H1 (cell line): Measurements from ENCODE around the gene MEN1. TPM values are rescaled to one million over a fixed set of nuclear protein-coding genes. Genes with fewer than 3 reads are reported as not detected.

Experiments
- ATF3 ChIP-seq: IDR thresholded peaks from 2 replicates; pipeline ENCODE4 v1.6.1; 2011; ENCODE audit warnings: low read depth, mild to moderate bottlenecking, low read length; ENCODE audit not compliant: insufficient read depth
- BACH1 ChIP-seq: IDR thresholded peaks from 2 replicates; pipeline ENCODE4 v1.6.1; 2012; ENCODE audit warnings: low read length, improper control_type of control experiment
- CHD7 ChIP-seq: fragments of 300-600 bp; sonication (generic); IDR thresholded peaks from 2 replicates; pipeline ENCODE4 v1.7.1; 2012; ENCODE audit warnings: low read length, moderate library complexity, mild to moderate bottlenecking, inconsistent platforms; ENCODE audit not compliant: insufficient replicate concordance
- E2F6 ChIP-seq: IDR thresholded peaks from 2 replicates; pipeline ENCODE4 v1.6.1; 2012; ENCODE audit warnings: inconsistent platforms
- GTF2F1 ChIP-seq: IDR thresholded peaks from 2 replicates; pipeline ENCODE4 v1.6.1; 2012; ENCODE audit warnings: low read depth, low read length, improper control_type of control experiment, borderline replicate concordance
- KDM4A ChIP-seq: IDR thresholded peaks from one replicate; pipeline ENCODE4 v1.7.1; 2012; ENCODE audit warnings: low read depth, mild to moderate bottlenecking, moderate library complexity, low read length, inconsistent platforms; ENCODE audit not compliant: severe bottlenecking
- NANOG ChIP-seq: IDR thresholded peaks from 2 replicates; pipeline ENCODE4 v1.6.1; 2011; ENCODE audit warnings: low read length, low read depth, mild to moderate bottlenecking, inconsistent platforms; ENCODE audit not compliant: insufficient read depth, poor library complexity, severe bottlenecking
- RXRA ChIP-seq: IDR thresholded peaks from 2 replicates; pipeline ENCODE4 v1.6.1; 2011; ENCODE audit warnings: low read depth, mild to moderate bottlenecking, low read length, moderate library complexity; ENCODE audit not compliant: insufficient read depth
- polyA plus RNA-seq, 7 experiments: library from polyadenylated mRNA; depleted of rRNA in 3 of 7; stranded (reverse) in 5 of 7; unstranded in 2 of 7; fragments of >200 nt in 5 of 7; fragments of 200-250 nt in 2 of 7; gene quantifications; 1 replicate in 5 of 7; 2 replicates in 1 of 7; 4 replicates in 1 of 7; pipeline versions ENCODE4 v1.2.1 to v1.2.3, GENCODE V29; 2011 to 2013; ENCODE audit warnings: missing spikeins in 2 of 7, mixed read lengths in 2 of 7
- total RNA-seq: library from RNA; stranded (reverse); fragmentation: NEBNext Ultra II Directional; extraction: Animal tissue kit (Norgen Biotek cat#: 25700); gene quantifications from 2 replicates; pipeline ENCODE4 v1.2.1, GENCODE V29; 2021

The MEN1 gene
- total and polyA plus RNA-seq, 2 of the 8 experiments (the other 6 are each of a cell fraction or from before 2014, with no cell fraction given): 47.2 to 56.3 TPM

GRCh38 chr11:64856382-64857227 is 46.3 kb upstream of the MEN1 start (continued):
- no peak for TF ChIP-seq CHD7
- TF ChIP-seq ATF3: no peak
- no peak for TF ChIP-seq KDM4A
- TF ChIP-seq E2F6: no peak
- no peak for TF ChIP-seq RXRA
- no peak for TF ChIP-seq GTF2F1
- TF ChIP-seq NANOG: no peak
- TF ChIP-seq BACH1: no peak
